AG09309 (cell line): ENCODE measurements around the gene ADGRG6.

Experiments used
- DNase-seq: peaks from one replicate; pipeline ENCODE4 v3.0.0-alpha.2; 2010; ENCODE audit warnings: low read depth
- H3K4me3 ChIP-seq: 2 replicates; pipeline ENCODE4 v1.5.1; 2011; ENCODE audit warnings: mild to moderate bottlenecking, low read depth, low read length, moderate library complexity; ENCODE audit not compliant: control insufficient read depth
- CTCF ChIP-seq: IDR thresholded peaks from 2 replicates; pipeline ENCODE4 v1.5.1; 2011; ENCODE audit warnings: mild to moderate bottlenecking, low read depth, low read length, inconsistent platforms; ENCODE audit not compliant: insufficient read depth, control insufficient read depth; ENCODE audit errors: missing control alignments

The ADGRG6 gene

GRCh38 chr6:142369266-142369665 is 67.5 kb downstream of the ADGRG6 start:
- no peak for DNase-seq
- H3K4me3 ChIP-seq = no peak overlapping the region
- TF ChIP-seq CTCF = no peak

GRCh38 chr6:142372348-142372747 is 70.5 kb downstream of the ADGRG6 start:
- DNase-seq = no peak
- TF ChIP-seq CTCF = no peak
- H3K4me3 ChIP-seq = no peak overlapping the region

GRCh38 chr6:142373268-142374090 is 71.7 kb downstream of the ADGRG6 start:
- no peak for TF ChIP-seq CTCF
- DNase-seq = no peak
- no peak overlapping the region for H3K4me3 ChIP-seq

- TF ChIP-seq CTCF = no peak
- H3K4me3 ChIP-seq = no peak overlapping the region
- no peak for DNase-seq
Measured at GRCh38 chr6:142374091-142374770, 72.4 kb downstream of the ADGRG6 start.

DNA sequence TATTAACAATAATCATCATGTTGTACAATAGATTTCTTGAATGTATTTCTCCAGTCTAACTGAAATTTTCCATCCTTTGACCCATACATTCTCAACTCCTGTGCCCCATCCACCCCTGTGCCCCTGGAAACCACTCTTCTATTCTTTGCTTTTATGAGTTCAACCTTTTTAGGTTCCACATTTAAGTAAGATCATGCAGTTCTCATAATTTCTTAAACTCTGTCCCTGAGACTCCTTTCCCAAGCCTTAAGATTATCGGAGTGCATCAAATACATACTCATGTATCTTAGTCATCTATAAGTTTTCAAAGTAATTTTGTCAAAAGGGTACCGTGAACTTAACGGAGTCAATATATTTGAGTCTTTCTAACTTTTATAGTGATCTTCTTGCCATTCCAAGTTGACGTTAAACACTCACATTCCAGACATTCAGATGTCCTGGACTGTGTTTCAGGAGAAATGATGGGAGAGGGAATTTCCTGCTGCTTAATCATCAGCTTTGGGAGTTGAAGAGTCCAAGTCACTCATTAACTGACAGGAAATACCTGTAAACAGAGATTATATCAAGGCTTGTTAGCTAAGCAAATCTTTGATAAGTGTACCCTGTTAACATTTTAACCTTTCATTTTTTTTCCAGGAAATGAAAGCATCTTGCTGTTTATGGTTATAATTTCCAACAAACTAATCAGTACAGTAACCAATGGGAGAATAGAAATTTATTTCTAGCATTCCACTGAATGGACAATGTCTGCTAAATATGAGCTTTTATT is 73.3 kb downstream of the ADGRG6 start:
- DNase-seq = peak; percentile 73
- TF ChIP-seq CTCF = no peak
- no peak overlapping the region for H3K4me3 ChIP-seq

GRCh38 chr6:142376115-142376514 is 74.3 kb downstream of the ADGRG6 start:
- DNase-seq = no peak
- no peak for TF ChIP-seq CTCF
- no peak overlapping the region for H3K4me3 ChIP-seq
